ENCODE data around the gene STARD6. TPM values are rescaled to one million over a fixed set of nuclear protein-coding genes. Genes with fewer than 3 reads are reported as not detected.

The STARD6 gene
- total and polyA plus RNA-seq, 10 of the 15 experiments (the other 5 are each of a cell fraction or from before 2014, with no cell fraction given): 0.10 to 0.84 (median 0.34) TPM; not detected in 3

DNA sequence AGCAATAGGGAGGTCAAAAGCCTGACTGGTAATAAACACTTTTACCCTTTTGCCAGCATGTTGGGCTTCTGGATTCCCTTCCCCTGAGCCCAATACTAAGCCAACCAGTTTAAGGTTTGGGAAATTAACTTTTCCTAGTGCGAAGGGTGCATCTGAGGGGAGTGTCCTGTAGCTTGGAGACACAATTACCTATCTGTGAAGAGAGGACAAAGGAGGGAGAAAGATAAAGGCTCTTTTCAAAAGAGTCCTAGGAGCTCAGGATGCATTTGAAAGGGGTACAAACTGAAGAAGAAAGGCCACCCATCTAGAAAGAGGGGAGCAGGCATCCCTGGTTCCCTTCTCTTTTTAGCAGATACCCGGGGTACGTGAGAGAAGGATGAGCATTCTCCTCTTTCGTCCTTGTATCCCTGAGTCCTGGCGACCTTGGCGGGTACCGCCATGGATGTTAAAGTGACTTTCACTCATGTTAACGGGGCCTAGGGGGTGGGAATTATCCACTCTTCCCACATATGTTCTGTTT, 25.1 kb upstream of the STARD6 start (continued):
- no peak for TF ChIP-seq NFXL1 (IDR thresholded peaks at IDR 0.05; ENCODE audit: borderline replicate concordance)

DNA sequence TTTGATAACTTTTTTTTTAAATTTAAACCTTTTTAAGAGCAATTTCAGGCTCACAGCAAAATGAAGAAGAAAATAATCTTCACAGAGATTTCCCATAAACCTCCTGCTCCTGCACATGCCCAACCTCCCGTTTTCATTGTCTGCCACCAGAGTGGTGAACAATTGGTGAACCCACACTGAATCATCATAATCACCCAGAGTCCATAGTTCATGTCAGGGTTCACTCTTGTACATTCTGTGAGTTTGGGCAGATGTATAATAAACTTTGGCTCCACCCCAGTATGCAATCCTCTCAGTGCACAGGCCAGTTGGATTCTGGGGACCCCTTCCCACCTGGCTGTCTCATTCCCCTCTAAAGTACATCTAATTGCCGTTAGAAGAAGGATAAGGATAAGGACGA, 24.4 kb upstream of the STARD6 start:
- DNase-seq (ENCODE audit: low read depth, low spot score): no peak
- H3K27me3 ChIP-seq (replicated peaks in 1 of 2; ENCODE audit: control insufficient read depth in 2 of 2, insufficient read depth in 2 of 2, low read length in 1 of 2): no peaks in the 10 kb centered on the region
- ChIA-PET POLR2A (no interaction called here), RAD21 (ENCODE audit: unreplicated experiment) (no interaction called here), CTCF (interaction anchor here (0.8 to 2.1 kb wide), 2 partner anchors 10 to 53 kb away, joined by 3 to 6 read pairs; no protein-coding TSS in a partner anchor), SMC1A (ENCODE audit: uncharacterized antibody, unreplicated experiment) (interaction anchor here (1.7 kb wide), 1 partner anchor 111 kb away, joined by 4 read pairs; no protein-coding TSS in a partner anchor)
- no peak overlapping the region for H2AFZ ChIP-seq (ENCODE audit: control insufficient read depth, low read depth, low read length)
- WGBS (ENCODE audit: insufficient coverage, insufficient replicate concordance, low lambda C conversion rate, missing lambda C conversion rate): 98% methylated on average over 3 of the region's 3 CpGs
- no peak overlapping the region for H3K4me2 ChIP-seq (ENCODE audit: control insufficient read depth, insufficient read depth)
- FAIRE-seq: no peak
- no peak for ATAC-seq
- no peaks in the 10 kb centered on the region for H3K4me1 ChIP-seq (ENCODE audit: control insufficient read depth, insufficient read depth, low read length)
- H3K27ac ChIP-seq (ENCODE audit: control insufficient read depth, insufficient read depth): no peak overlapping the region
- in situ Hi-C loops (cut with MboI): no loop called here
- no peak overlapping the region for H3K9ac ChIP-seq (ENCODE audit: control insufficient read depth, insufficient read depth, low read length)
- no peaks in the 10 kb centered on the region for H3K79me2 ChIP-seq (ENCODE audit: control insufficient read depth, insufficient read depth, low read length)
- no peak overlapping the region for H3K4me3 ChIP-seq
- no peaks in the 10 kb centered on the region for H4K20me1 ChIP-seq (ENCODE audit: control insufficient read depth, insufficient read depth)
- no peaks in the 10 kb centered on the region for H3K9me3 ChIP-seq (replicated peaks; ENCODE audit: control insufficient read depth, insufficient read depth, low read length)
- no TSS peak for BruUV-seq (replicated peaks)
- intact Hi-C loops (cut with micrococcal nuclease; ENCODE audit: unreplicated experiment): no loop called here
- TF ChIP-seq RB1 (IDR thresholded peaks at IDR 0.05; ENCODE audit: borderline replicate concordance): no peak
- TF ChIP-seq CHD1 (IDR thresholded peaks at IDR 0.05; ENCODE audit: low read depth, low read length): no peak
- no peaks in the 10 kb centered on the region for H3K36me3 ChIP-seq (ENCODE audit: control insufficient read depth in 2 of 2, insufficient read depth in 2 of 2, low read length in 1 of 2)

DNA sequence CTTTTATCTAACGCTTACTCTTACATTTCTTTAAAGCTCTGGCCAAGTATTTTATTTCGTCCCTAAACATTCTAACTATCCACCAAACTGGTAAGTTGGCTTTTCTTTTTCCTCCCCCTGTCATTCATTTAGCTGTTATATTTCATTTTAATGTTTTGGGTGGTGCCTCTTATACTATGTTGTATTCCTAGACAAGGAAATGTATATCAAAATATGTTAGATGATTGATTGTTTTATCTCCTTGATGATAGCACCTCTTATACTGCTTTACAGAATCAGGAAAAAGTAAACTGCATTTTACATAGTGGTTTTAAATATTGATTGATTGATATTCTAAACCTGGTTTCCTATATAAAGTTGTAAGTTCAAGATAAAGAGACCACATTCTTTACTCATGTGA, 24.0 kb upstream of the STARD6 start:
- ATAC-seq (no peak), DNase-seq (ENCODE audit: low read depth, low spot score) (no peak), FAIRE-seq (no peak)
- Histone ChIP-seq H4K20me1 (ENCODE audit: control insufficient read depth, insufficient read depth) (no peaks in the 10 kb centered on the region), H3K27ac (ENCODE audit: control insufficient read depth, insufficient read depth) (no peak overlapping the region), H3K9me3 (replicated peaks; ENCODE audit: control insufficient read depth, insufficient read depth, low read length) (no peaks in the 10 kb centered on the region), H3K27me3 (replicated peaks in 1 of 2; ENCODE audit: control insufficient read depth in 2 of 2, insufficient read depth in 2 of 2, low read length in 1 of 2) (no peaks in the 10 kb centered on the region), H3K4me2 (ENCODE audit: control insufficient read depth, insufficient read depth) (no peak overlapping the region), H3K79me2 (ENCODE audit: control insufficient read depth, insufficient read depth, low read length) (no peaks in the 10 kb centered on the region), H3K4me3 (no peak overlapping the region), H3K9ac (ENCODE audit: control insufficient read depth, insufficient read depth, low read length) (no peak overlapping the region), H2AFZ (ENCODE audit: control insufficient read depth, low read depth, low read length) (no peak overlapping the region), H3K36me3 (ENCODE audit: control insufficient read depth in 2 of 2, insufficient read depth in 2 of 2, low read length in 1 of 2) (no peaks in the 10 kb centered on the region), H3K4me1 (ENCODE audit: control insufficient read depth, insufficient read depth, low read length) (no peaks in the 10 kb centered on the region)
- WGBS (ENCODE audit: insufficient coverage, insufficient replicate concordance, low lambda C conversion rate, missing lambda C conversion rate): 98% methylated on average over 2 of the region's 2 CpGs
- ChIA-PET CTCF (interaction anchor here (0.8 to 2.1 kb wide), 2 partner anchors 11 to 52 kb away, joined by 3 to 6 read pairs; no protein-coding TSS in a partner anchor), RAD21 (ENCODE audit: unreplicated experiment) (no interaction called here), SMC1A (ENCODE audit: uncharacterized antibody, unreplicated experiment) (interaction anchor here (1.7 kb wide), 1 partner anchor 111 kb away, joined by 4 read pairs; no protein-coding TSS in a partner anchor), POLR2A (no interaction called here)
- BruUV-seq (replicated peaks): no TSS peak
- in situ Hi-C loops (cut with MboI) (no loop called here), intact Hi-C loops (cut with micrococcal nuclease; ENCODE audit: unreplicated experiment) (no loop called here)
- no peak for TF ChIP-seq PAX8 (IDR thresholded peaks at IDR 0.05)
- TF ChIP-seq SPI1 (IDR thresholded peaks at IDR 0.05; ENCODE audit: borderline replicate concordance, insufficient read depth, low read depth, low read length): no peak
- no peak for TF ChIP-seq RCOR1 (conservative IDR thresholded peaks at IDR 0.05; ENCODE audit: low read depth, low read length)
- TF ChIP-seq, protein P1, sequence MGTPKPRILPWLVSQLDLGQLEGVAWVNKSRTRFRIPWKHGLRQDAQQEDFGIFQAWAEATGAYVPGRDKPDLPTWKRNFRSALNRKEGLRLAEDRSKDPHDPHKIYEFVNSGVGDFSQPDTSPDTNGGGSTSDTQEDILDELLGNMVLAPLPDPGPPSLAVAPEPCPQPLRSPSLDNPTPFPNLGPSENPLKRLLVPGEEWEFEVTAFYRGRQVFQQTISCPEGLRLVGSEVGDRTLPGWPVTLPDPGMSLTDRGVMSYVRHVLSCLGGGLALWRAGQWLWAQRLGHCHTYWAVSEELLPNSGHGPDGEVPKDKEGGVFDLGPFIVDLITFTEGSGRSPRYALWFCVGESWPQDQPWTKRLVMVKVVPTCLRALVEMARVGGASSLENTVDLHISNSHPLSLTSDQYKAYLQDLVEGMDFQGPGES (IDR thresholded peaks at IDR 0.05): no peak
- TF ChIP-seq, protein P2, sequence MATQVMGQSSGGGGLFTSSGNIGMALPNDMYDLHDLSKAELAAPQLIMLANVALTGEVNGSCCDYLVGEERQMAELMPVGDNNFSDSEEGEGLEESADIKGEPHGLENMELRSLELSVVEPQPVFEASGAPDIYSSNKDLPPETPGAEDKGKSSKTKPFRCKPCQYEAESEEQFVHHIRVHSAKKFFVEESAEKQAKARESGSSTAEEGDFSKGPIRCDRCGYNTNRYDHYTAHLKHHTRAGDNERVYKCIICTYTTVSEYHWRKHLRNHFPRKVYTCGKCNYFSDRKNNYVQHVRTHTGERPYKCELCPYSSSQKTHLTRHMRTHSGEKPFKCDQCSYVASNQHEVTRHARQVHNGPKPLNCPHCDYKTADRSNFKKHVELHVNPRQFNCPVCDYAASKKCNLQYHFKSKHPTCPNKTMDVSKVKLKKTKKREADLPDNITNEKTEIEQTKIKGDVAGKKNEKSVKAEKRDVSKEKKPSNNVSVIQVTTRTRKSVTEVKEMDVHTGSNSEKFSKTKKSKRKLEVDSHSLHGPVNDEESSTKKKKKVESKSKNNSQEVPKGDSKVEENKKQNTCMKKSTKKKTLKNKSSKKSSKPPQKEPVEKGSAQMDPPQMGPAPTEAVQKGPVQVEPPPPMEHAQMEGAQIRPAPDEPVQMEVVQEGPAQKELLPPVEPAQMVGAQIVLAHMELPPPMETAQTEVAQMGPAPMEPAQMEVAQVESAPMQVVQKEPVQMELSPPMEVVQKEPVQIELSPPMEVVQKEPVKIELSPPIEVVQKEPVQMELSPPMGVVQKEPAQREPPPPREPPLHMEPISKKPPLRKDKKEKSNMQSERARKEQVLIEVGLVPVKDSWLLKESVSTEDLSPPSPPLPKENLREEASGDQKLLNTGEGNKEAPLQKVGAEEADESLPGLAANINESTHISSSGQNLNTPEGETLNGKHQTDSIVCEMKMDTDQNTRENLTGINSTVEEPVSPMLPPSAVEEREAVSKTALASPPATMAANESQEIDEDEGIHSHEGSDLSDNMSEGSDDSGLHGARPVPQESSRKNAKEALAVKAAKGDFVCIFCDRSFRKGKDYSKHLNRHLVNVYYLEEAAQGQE (IDR thresholded peaks at IDR 0.05; ENCODE audit: low read depth, low read length): no peak
- TF ChIP-seq FOXM1 (IDR thresholded peaks at IDR 0.05; ENCODE audit: low read depth, low read length): no peak
- no peak for TF ChIP-seq SMC3 (IDR thresholded peaks at IDR 0.05; ENCODE audit: borderline replicate concordance, low read length)
- no peak for TF ChIP-seq SREBF2 (IDR thresholded peaks at IDR 0.05; ENCODE audit: low read length)
- TF ChIP-seq SIX5 (IDR thresholded peaks at IDR 0.05; ENCODE audit: low read depth, low read length, severe bottlenecking): no peak
- TF ChIP-seq SREBF1 (IDR thresholded peaks at IDR 0.05; ENCODE audit: low read length): no peak

Measured in GM12878 (cell line).